GM19467 (cell line): ENCODE measurements around the gene EVX2.

Source experiments
- ATAC-seq: cut with Tn5 transposase; IDR thresholded peaks from one replicate; pipeline ENCODE4 v1.9.1; 2021; ENCODE audit warnings: mild to moderate bottlenecking, moderate library complexity; ENCODE audit not compliant: unreplicated experiment

Gene EVX2

GRCh38 chr2:176122052-176122682, 38.4 kb upstream of the EVX2 start:
- ATAC-seq: no peak

GRCh38 chr2:176121190-176122051, 37.7 kb upstream of the EVX2 start:
- no peak for ATAC-seq

- ATAC-seq: no peak
These were observed 36.8 kb upstream of the EVX2 start for GRCh38 chr2:176120364-176121189.

- ATAC-seq: no peak
These were observed 35.0 kb upstream of the EVX2 start for GRCh38 chr2:176118601-176119339.

GRCh38 chr2:176117823-176118371, 34.1 kb upstream of the EVX2 start:
- no peak for ATAC-seq

GRCh38 chr2:176117162-176117822, 33.5 kb upstream of the EVX2 start:
- ATAC-seq: no peak

GRCh38 chr2:176115883-176116813, 32.4 kb upstream of the EVX2 start, which contains the start of gene HOXD10:
Gene HOXD10 (plus strand): TSS chr2:176116778. CDS start chr2:176116834, 56 bp downstream.
- ATAC-seq: no peak

- no peak for ATAC-seq
These were observed 31.3 kb upstream of the EVX2 start for GRCh38 chr2:176114930-176115625.

GRCh38 chr2:176114120-176114929, 30.6 kb upstream of the EVX2 start:
- ATAC-seq: no peak

- ATAC-seq: no peak
These were observed 28.9 kb upstream of the EVX2 start for GRCh38 chr2:176112375-176113302.

- ATAC-seq: no peak
These were observed 28.1 kb upstream of the EVX2 start for GRCh38 chr2:176111846-176112374.

- ATAC-seq: no peak
These were observed 27.5 kb upstream of the EVX2 start for GRCh38 chr2:176111309-176111663.

GRCh38 chr2:176110415-176111308, 26.9 kb upstream of the EVX2 start:
- no peak for ATAC-seq

GRCh38 chr2:176109946-176110345, 26.2 kb upstream of the EVX2 start:
- no peak for ATAC-seq
